HG03039 (cell line): ENCODE measurements around the gene TMCO4.

ENCODE experiments used
- ATAC-seq: cut with Tn5 transposase; IDR thresholded peaks from one replicate; pipeline ENCODE4 v1.9.1; 2021; ENCODE audit warnings: mild to moderate bottlenecking, moderate library complexity; ENCODE audit not compliant: unreplicated experiment

The TMCO4 gene

DNA sequence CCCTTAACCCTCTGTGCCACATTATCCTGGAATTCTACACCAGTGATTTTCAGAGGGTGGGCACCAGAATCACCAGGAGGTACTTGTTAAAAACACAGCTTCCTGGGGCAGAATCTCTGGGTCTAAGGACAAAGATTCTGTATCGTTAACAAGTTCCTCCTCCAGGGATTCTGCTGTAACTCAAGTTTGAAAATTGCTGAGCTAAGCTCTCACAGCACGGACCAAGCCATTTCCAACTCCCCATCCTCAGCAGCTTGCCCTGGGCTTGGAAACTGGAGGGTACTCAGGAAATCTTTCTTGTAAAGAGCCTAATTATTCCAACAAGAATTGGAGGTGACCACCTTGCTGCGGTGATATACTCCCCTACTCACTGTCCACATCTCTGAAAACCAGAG lies 48.8 kb downstream of the TMCO4 start:
- no peak for ATAC-seq

DNA sequence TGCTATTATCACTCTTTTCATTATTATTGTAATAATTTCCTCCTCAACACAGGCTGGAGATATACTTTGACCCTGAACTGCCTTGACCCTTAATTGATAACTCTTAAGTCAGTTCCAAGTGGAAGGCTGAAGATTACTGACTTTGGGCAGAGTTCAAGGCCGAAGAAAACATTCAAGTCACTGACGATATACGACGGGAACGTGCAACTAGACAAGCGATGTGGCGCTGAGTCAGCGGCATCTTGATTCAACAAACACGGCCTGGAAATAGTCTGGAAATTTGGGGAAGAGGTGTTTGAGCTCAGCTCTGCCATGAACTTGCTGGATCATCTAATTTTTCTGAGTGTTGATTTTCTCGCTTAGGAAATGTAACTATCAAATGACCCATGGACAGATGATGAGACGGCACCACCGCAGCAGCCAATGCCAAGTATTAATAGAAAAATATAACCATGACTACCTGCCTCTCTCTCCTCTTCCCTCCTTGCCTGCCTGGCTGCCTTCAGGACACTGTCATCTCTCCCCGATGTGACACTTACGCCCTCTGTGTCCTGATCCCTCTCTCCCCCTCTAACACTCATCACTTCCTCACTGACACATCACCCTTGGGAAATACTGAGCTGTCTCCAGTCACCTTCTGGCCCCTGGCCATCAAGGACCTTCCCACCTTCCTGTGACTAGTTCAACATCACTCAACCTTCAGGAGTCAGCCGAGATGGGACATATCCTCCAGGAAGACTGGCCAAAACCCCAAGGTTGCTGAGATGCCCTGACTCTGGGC lies 49.4 kb downstream of the TMCO4 start:
- ATAC-seq = no peak

DNA sequence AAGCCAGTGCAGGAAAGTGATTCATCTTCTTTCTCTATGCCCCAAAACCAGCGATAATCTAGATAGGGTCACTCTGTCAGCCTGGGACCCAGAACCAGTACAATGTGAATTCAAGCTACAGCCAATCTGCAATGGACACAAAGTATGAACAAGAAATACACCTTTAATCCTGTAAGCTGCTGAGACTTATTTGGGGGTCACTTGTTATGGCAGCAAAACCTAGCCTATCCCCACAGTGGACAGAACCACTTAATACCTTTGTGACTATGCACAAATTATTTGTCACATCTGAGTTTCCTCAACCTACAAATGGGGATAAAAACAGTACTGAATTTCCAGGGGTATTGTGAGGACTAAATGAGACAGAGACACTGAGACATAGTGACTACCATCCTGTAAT lies 50.0 kb downstream of the TMCO4 start:
- ATAC-seq = no peak

DNA sequence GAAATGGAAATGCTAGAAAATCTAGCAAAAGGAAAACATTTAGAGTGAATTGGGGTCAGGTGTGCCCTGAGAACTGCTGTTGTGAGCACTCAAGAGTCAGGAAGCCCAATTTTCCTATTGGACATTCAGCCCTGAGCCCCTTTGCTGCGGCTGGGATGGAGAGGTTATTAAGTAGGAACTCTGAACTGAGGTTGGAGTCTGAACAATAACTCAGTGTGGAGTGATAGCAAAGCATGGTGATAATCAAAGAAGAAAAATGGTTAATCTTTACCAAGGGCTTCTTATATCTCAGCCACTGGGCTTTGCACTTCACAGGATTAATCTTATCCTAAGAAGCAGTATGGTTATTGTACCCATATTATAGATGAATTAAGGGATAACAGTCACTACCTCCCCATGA lies 52.0 kb downstream of the TMCO4 start:
- no peak for ATAC-seq

DNA sequence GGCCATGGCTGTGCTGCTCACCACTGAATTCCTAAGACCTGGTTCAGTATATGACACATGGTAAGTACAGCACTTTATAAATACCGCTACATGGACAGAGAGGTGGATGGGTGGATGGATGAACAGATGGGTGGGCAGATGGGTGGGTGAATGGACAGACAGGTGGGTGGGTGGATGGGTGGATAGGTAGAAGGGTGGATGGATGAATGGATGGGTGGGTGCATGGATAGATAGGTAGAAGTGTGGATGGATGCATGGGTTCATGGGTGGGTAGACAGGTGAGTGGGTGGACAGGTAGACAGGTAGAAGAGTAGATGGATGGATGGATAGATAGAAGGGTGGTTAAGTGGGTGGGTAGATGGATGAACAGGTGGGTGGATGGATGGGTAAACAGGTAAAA lies 54.8 kb downstream of the TMCO4 start:
- no peak for ATAC-seq

DNA sequence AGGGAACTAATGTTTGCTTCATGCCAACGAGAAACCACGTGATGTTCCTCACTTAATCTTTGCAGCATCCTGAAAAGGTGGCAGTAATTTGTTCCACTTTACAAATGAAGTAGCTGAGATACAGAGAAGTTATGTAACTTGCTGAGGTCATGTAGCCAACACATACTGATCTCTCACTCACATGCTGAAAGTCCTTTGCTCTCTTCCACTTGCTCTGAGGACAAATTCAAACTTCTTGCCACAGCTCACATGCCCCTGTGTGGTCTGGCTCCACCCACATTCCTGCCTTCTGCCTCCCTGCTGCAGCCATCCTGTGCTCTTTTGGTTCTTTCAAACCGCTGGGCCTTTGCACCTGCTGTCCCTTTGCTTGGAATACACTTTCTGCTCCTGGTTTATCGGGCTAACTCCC lies 55.4 kb downstream of the TMCO4 start:
- no peak for ATAC-seq

DNA sequence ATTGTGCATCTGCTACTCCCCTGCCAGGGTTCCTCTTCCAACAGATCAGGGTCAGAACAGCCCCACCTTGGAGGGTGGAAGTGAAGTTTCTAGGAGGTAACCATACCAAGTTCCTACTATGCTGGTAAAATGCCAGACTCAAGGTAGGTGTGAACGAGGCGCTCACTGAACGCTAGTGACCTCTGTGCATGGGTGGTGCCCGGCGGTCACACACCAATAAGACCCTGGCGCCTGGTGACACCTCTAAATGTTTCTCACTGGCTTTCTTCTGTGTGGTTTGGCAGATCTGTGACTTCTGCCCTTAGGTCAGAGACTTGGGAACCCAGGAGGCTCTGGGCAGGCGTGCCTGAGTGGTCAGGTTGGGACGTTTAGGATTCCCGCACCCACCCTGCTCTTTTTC lies 55.9 kb downstream of the TMCO4 start:
- no peak for ATAC-seq

DNA sequence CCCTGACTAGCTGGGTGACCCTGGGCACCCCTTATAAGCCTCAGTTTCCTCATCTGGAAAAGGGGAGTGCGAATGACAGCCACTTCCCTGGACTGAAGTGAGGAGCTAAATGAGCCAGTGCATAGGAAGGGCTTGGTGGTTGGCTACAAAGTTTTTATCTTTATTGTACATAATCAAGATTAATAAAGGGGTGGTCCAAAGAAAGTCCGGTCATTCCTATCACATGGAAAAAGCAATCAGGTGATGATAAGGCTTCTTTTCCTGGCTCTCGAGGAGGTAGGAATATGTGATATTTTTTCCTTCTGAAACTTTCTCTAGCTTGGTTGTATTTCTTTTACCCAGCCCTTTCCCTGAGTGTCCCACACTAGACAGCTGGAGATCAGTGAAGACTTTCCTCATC lies 56.5 kb downstream of the TMCO4 start:
- ATAC-seq = no peak

DNA sequence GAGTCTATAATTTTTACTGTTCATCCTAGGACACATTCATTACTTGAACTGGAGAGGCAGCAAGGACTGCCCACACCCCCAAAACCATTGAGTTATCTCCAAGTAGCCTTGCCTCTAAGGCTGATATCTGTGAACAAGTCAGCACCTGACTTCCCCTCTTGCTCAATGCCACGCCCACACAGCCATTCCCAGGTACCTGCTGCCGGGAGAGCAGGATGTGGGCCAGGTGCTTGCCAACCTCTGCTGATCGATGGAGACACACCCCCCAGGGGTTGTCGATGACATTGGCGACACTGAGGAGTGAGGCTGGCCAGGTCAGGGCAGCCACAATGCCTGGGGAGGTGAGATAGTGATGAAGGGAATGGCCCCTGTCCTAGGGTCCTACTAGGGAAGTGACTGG lies 60.1 kb downstream of the TMCO4 start:
- no peak for ATAC-seq

DNA sequence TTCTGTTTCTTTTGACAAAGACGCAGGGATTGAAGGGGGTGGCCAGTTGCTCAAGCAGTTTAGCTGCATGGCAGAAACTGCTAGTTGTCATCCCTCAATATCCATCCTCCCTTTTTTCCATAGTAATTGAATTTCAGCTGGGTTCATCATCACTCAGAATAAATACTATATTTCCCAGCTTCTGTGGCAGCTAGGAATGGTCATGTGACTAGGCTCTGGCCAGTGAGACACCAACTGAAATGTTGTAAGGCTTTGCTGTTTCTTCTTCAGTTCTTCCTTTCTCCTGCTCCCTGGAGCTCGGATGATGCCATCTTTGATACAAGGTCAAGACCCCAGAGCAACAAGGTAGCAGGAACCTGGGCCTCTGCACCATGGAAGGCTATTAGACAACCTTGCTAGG lies 61.0 kb downstream of the TMCO4 start:
- no peak for ATAC-seq

DNA sequence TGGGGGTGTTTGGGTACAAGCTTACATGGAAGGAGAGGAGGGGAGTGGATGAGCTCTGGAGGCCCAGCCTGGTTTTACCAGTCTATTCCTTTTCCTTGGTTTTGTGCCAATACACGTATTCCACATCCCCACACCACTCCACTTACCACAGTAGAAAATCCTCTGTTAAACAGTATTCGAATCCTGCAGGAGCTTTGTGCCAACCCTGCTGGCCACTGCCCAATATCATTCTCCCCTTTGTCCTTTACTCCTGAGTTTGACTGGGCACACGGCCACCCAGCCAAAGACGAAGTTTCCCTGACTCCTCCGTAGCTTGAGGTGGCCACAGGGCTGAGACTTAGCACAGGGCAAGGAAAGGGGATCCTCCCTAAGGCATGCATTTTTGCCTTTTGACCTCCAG lies 61.6 kb downstream of the TMCO4 start:
- ATAC-seq = no peak

DNA sequence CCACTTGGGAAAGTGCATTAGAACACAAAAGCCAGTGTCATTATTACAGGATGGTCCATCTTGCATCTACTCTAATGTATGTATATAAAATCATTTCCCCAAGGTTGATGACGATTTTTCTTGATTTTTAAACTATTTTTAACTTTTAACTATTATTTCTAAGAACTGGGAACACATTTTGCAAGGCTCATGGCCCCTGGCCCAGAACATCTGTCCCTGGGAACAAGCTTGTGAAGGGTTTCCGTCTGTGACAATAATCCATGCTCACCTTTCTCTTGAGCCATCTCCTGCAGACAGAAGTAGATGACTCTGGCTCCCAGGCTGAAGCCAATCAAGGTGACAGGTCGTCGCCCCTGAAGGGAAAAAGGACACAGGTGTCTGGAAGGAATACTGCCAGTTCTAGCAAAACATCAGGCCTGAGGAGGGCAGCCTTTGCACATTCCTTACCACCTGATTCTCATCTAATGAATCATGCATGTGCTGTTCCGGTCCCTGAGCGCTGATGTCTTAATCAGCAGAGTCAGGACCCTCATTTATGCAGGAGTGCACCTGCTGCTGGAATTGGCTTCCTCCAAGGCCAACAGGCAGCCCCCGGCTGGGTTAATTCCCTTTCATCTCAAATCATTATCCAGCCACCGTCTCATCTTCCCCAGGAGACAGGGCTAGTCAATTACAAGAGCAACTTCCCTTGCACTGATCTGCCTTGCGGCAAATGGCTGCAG lies 62.5 kb downstream of the TMCO4 start:
- no peak for ATAC-seq

DNA sequence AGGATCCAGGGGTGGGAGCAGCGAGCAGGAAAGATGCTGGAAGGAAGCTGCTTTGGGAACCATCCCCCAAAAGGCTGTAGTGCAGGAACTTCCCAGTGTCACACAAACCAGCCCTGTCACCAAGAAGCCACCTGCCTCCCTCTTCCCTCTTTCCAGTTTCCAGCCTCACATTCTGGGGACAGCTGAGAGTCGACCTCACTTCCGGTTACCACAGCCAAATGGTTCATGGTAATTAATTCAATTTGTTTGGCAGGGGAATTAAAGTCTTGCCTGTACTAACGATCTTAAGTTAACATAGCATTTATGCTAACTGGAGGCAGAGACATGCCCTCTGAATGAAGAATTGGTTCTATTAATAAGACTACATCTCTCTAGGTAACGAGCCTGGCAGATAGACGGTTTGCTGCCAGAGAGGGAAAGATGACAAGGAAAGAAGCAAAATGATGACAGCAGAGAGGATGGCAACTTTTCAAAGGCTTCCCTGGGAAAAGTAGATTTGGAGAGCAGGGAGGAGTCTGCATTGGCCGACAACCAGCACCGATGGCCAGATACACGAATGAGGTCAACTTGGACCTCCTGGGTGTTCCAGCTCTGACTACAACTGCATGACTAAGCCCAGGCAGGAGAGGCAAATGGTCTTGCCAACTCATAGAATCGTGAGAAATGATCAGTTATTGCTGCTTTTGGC lies 64.1 kb downstream of the TMCO4 start:
- ATAC-seq = no peak

DNA sequence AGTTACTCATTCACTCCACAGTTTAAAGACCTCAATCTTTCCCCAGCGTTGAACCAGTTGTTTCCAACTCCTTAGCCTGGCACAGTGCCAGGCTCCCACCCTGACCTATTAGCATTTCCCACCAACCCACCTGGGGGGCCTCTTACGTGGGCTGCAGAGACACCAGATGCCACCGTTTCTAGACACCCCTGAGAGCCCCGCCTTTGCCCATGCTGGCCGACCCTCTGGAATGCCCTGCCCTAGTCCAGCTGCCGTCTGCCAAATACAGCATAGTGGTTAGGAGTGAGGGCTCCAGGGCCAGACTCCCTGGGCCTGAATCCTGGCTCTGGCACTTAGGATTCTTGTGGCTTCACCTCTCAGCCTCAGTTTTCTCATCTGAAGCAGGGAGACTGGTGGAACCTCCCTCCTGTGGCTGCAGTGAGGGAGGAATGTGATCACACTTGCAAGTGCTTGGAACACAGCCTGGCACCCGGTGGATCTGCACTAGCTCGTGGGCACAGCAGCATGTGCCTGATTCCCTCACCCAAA lies 65.2 kb downstream of the TMCO4 start:
- no peak for ATAC-seq

DNA sequence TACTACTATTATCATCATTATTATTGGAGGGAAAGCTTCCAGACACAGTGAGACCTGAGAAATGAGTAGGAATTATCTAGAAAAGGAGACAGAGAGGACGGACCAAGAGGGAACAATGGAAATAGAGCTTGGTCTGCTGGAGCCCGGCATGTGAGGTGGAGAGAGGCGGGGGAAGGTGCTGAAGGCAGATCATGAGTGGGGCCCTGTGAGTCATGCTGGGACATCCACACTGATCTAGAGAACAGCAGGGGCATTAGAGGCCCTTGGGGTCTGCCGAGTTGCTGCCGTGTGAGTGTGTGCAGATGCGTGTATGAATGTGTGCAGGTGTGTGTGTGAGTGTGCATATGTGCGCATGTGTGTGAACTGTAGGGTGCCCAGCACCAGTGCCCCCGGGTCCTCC lies 65.7 kb downstream of the TMCO4 start:
- ATAC-seq = no peak

DNA sequence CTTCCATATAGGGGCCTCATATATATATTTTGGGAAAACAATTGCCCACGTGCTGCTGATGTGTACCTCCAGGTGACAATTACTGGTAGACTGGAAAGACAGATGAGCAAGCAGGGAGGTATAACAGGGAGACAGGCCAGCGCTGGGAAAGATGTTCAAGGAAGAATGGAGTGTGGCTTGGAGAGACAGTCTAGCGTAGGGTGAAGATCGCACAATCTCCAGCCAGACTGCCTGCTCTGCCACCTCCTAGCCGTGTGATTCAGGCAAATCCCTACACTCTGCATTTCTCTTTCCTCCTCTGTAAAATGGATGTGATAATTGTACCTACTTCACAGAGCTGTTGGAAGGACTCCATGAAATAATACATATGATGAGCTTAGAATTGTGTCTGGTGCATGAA lies 66.1 kb downstream of the TMCO4 start:
- no peak for ATAC-seq

DNA sequence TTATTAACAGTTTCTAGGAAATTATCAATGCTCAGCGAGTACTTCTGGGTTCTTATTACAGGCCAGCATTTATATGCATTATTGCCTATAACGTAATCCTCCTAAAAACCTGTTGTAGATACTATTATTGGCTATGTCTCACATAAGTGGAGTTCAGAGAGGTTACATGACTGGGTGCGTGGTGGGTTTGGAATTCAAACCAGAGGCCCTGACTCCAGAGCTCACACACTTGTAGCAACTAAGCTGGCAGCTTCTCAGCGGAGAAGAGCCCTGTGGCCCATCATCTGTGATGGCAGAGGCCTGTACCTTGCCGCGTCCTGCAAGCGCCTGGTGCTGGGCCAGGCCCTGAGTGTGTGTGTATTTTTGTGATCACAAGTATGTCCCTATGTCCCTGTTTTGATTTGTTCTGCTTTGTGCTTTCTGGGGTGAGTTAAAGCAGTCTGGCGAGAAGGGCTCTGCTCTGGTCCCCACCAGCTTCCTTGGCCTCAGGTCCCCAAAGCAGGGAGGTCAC lies 68.3 kb downstream of the TMCO4 start:
- ATAC-seq = no peak

DNA sequence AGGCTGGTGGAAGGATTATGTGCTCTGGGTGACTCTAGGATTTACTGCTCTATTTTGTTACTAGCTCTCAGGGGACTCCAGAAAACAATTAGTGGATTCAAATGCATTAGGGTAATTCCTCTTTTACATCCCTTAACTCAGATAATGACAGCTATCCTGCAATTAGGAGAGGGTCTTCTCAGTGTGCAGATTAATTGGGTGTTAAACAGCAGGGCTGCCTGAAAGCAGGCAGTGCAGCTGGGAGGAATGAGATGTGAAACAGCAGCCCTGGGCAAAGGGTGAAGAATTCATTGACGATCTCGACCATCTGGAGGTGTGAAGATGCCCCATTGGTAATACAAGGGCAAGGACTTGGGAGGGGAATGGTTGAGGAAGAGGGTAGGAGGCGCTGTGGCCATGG lies 68.9 kb downstream of the TMCO4 start:
- ATAC-seq = no peak

DNA sequence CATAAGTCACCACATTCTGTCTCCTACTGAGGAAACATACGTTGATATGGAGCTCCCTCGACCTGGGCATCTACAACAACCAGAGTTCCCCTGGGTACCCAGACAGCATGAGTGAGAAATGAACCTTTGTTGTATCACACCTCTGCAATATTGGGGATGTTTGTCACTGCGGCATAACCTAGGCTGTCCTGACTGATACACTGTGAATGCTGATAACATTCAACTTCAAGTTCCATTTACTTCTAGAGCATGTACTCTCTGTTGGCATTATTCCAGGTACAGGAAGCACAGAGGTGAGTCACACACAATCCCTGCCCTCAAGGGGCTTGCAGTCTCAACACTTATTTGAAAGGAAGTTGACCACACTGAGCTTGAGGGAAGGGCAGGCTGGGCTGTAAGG lies 69.5 kb downstream of the TMCO4 start:
- no peak for ATAC-seq

DNA sequence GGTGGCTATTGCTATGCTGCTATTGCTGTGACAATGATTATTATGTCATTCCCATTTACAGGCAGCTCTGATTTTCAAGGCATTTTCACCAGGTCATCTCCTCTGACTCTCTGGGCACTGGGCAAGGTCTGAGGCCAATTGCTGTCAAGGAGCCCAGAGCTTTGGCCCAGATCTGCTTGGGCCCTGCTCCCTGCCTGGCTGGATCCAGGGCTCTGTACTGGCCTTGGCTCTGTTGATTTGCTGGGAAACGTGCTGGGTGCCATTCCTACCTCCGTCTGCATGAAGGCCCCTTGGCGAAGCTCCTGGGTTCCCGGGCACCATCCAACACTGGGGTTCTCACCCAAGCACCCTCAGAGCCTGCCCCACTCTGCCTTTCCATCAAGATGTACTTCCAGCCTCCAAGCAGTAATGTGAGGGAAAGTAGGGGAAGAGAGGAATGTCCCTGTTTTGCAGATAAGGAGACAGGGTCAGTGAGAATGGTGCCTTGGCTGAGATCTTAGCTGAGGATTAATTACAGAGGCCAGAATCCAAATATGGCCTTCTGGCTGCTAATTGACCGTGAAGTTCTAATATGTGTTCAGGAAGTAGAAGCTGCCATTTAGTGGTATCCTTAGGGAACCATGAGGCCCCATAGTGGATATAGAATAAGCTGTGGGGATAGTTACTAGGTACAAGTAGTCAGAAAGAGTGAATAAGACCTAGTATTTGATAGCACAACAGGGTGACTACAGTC lies 71.1 kb downstream of the TMCO4 start:
- ATAC-seq = no peak

DNA sequence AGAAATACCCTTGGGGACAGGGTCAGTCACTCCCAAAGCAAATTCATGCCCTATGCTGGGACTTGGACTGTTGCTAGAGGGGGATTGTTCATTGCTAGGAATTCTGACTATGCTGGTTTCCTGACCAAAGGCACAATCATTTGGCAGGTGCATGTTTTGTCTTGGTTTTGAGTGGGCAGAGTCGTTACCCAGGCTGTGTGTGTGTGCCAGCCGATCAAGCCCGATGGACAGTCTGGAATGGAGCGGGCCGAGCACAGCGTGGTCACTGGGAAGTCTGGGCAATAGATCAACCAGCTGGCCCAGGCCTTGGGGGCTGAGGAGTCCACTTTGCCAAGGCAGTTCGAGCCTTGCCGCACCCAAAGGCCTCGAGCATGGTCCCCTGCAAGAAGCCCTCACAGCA lies 74.1 kb downstream of the TMCO4 start:
- no peak for ATAC-seq
